Measurements from ENCODE around the gene RABGAP1.

Gene RABGAP1

DNA sequence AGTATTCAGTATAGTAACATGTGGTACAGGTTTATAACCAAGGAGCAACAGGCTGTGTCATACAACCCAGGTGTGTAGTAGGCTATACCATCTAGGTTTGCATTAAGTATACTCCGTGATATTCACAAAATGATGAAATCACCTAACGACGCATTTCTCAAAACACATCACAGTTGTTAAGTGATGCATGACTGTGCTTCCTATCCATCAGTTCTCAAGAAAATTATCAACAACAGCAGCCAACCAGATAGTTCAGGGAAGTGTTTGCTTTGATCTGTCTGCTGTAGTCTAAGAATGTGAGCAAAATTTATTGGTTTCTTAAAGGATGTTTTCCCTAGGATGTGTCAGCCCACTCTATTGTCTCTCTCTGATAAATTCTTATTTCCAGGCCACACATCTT is 16.9 kb upstream of the RABGAP1 start:
- H3K4me3 ChIP-seq (ENCODE audit: extremely low read depth, insufficient read depth, low read length, poor library complexity, severe bottlenecking) = no peak overlapping the region
- 100% methylated on average over 1 of the region's 3 CpGs; no CpG with 5 or more reads in 1 of the 2 experiments for WGBS, 2 experiments (ENCODE audit: insufficient coverage in 2 of 2)
- H3K4me1 ChIP-seq (ENCODE audit: control insufficient read depth, insufficient read depth, low read length, poor library complexity, severe bottlenecking) = no peaks in the 10 kb centered on the region
- no peaks in the 10 kb centered on the region for H3K9me3 ChIP-seq (ENCODE audit: control insufficient read depth, low read length)
- H3K27ac ChIP-seq (ENCODE audit: low read depth, low read length, severe bottlenecking) = no peak overlapping the region
- H3K36me3 ChIP-seq (ENCODE audit: control insufficient read depth, insufficient read depth, low read length) = peaks cover 21% of the 10 kb centered on the region

DNA sequence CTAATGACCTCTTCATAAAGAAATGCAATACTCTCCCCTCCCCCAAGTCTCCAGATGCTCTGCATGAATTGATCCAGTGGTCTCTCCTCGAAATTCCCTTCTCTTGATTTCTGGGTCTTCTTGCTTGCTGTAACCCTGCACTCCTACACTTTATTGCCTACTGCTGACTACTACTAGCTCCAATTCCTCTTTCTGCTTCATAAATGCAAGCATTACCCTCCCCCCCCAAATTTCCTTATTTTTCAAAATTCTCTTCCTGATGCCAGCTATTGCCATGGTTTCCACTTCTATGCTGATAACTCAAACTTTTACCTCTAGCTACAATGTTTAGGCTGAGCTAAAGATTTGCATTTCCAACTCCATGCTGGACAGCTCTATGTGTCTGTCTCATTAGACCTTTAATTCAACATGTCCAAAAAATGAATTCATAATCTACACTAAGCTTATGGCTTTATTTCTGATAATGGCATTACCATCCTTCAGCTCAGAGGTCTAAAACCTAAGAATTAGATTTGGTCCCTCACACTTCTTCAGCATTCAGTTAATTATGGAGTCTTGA is 10.9 kb upstream of the RABGAP1 start:
- H3K4me3 ChIP-seq (ENCODE audit: extremely low read depth, insufficient read depth, low read length, poor library complexity, severe bottlenecking) = peak overlapping the region; percentile 95
- WGBS, 2 experiments (ENCODE audit: insufficient coverage in 2 of 2) = 76 to 100% methylated on average over 1 of the region's 1 CpG
- no peak overlapping the region for H3K27ac ChIP-seq (ENCODE audit: low read depth, low read length, severe bottlenecking)

DNA sequence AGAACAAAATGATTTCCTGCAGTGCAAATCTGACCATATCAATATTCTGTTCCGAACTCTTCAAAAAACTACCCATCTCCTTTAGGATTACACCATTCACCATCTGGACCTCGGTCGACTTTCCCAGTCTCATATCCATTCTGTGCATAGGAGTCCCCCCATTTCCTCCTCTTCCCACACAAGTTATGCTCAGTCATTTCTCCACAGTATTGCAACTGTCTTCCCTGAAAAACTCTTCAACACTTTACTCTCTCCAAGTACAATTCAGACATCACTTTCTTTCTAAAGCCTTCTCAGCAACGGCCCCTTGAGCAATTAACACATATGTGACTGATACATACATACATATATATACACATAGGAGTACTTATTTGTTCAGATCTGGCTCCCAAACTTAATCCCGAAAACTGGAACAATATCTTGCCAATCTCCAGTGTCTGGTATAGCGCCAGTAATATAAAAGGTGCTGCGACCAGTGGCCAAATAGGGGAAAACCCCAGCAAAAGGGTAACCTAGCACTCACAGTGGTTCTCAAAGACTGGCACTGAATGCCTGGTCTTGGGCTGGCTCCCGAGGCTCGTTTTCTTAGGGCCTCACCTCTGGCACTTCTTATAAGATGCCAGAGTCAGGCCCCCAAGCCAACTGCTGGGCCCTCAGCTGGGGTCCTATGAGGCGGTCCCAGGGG is 10.1 kb upstream of the RABGAP1 start:
- Histone ChIP-seq H3K4me1 (ENCODE audit: control insufficient read depth, insufficient read depth, low read length, poor library complexity, severe bottlenecking) (peaks cover 4% of the 10 kb centered on the region), H3K9me3 (ENCODE audit: control insufficient read depth, low read length) (no peaks in the 10 kb centered on the region), H3K4me3 (ENCODE audit: extremely low read depth, insufficient read depth, low read length, poor library complexity, severe bottlenecking) (peak overlapping the region; percentile 95), H3K36me3 (ENCODE audit: control insufficient read depth, insufficient read depth, low read length) (peaks cover 9% of the 10 kb centered on the region), H3K27ac (ENCODE audit: low read depth, low read length, severe bottlenecking) (peak overlapping the region; percentile 81)
- 33% methylated on average over 8 to 9 of the region's 10 CpGs for WGBS, 2 experiments (ENCODE audit: insufficient coverage in 2 of 2)

More for the DNA sequence above, 10.9 kb upstream of the RABGAP1 start:
- Histone ChIP-seq H3K9me3 (ENCODE audit: control insufficient read depth, low read length) (no peaks in the 10 kb centered on the region), H3K36me3 (ENCODE audit: control insufficient read depth, insufficient read depth, low read length) (peaks cover 12% of the 10 kb centered on the region), H3K4me1 (ENCODE audit: control insufficient read depth, insufficient read depth, low read length, poor library complexity, severe bottlenecking) (peaks cover 4% of the 10 kb centered on the region)

DNA sequence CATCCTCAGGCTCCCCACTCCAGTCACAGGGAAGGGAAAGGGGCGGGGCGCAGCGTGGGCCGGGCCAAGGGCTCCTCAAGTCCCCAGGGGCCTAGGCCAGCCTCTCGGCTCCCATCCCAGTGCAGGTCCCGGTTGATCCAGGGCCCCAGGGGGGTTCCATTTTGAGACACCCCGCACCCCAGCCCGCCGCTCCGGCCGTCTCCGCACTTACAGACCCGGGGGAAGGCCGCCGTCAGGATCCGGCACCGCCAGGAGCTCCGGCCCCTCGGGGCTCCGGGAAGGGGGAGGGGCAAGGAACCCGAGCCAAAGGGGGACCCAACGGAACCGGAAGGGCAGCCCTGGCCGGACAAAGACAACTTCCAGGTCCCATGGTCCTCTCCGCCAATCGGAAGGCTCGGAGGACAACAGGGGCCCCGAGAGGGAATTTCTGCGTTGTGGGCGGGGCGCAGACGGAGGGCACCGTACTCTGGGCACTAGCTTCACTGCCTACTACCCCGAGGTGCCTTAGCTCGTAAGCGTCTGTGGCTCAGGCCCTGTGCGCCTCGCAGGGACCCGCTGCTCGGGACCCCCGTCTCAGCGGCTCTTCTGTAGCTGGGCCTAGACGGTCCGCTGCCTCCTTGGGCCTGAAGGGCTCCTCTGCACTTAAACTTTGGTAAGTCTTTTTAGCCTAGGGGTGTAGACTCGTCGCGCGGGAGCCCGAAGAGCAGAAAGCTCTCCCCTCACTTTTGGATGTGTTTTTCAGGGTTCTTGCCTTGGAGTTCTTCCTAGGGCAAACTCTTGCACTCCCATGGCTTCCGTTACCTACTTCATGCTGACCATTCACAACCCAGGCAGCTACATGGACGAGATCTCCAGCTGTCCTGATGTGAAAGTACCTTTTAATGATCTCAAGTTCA is 9.3 kb upstream of the RABGAP1 start, which contains the start of gene ZBTB26:
Gene ZBTB26, minus strand, starts transcription at position 287 of the 896 bp plus-strand sequence. CDS start 11,578 bp downstream, outside the sequence.
- Histone ChIP-seq H3K9me3 (ENCODE audit: control insufficient read depth, low read length) (no peaks in the 10 kb centered on the region), H3K36me3 (ENCODE audit: control insufficient read depth, insufficient read depth, low read length) (peaks cover 14% of the 10 kb centered on the region), H3K4me1 (ENCODE audit: control insufficient read depth, insufficient read depth, low read length, poor library complexity, severe bottlenecking) (peaks cover 4% of the 10 kb centered on the region), H3K4me3 (ENCODE audit: extremely low read depth, insufficient read depth, low read length, poor library complexity, severe bottlenecking) (peak within 1 kb of the TSS; percentile 95), H3K27ac (ENCODE audit: low read depth, low read length, severe bottlenecking) (peak within 1 kb of the TSS; percentile 81)
- WGBS, 2 experiments (ENCODE audit: insufficient coverage in 2 of 2) = 0% methylated on average over 40 to 50 of the region's 51 CpGs

DNA sequence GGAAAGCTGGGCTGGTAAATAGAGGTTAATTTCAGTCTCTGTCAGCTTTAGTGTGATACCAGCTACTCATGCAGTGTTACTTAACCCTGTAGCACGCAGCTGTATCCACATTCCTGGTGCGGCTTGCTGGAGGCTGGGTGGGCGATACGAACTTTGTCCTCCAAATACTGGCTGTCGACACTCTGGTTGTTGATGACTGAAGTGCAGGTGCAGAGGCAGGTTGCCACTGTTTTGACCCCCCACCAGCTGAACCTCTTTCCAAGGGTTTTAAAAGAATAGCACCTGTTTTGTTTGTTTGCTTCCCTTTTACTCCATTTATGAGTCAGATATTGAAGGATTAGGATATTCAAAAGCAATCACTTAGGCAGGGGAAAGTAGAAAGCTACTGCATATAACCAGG is 4.4 kb upstream of the RABGAP1 start:
- WGBS, 2 experiments (ENCODE audit: insufficient coverage in 2 of 2) = 96 to 98% methylated on average over 5 of the region's 5 CpGs
- Histone ChIP-seq H3K4me3 (ENCODE audit: extremely low read depth, insufficient read depth, low read length, poor library complexity, severe bottlenecking) (no peak overlapping the region), H3K36me3 (ENCODE audit: control insufficient read depth, insufficient read depth, low read length) (peaks cover 26% of the 10 kb centered on the region), H3K4me1 (ENCODE audit: control insufficient read depth, insufficient read depth, low read length, poor library complexity, severe bottlenecking) (peaks cover 6% of the 10 kb centered on the region), H3K9me3 (ENCODE audit: control insufficient read depth, low read length) (no peaks in the 10 kb centered on the region), H3K27ac (ENCODE audit: low read depth, low read length, severe bottlenecking) (no peak overlapping the region)

DNA sequence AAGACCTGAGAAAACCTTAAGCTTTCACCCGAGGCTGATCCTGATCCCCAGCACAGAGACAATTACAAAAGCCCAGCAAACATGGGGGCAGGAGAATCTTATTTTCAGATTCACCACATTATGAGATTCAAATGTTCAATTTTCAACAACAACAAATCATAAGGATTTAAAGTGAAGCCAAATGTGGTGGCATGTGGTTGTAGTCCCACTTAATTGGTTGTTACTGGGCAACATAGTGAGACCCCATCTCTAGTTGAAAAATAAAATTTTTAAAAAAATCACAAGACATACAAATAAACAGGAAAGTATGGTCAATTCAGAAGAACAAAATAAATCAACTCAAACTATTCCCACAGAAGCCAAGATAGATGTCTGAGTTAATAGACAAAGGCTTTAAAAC is 3.9 kb upstream of the RABGAP1 start:
- H3K27ac ChIP-seq (ENCODE audit: low read depth, low read length, severe bottlenecking) = no peak overlapping the region
- no CpG with 5 or more reads among the region's 1 CpG for WGBS, 2 experiments (ENCODE audit: insufficient coverage in 2 of 2)
- no peak overlapping the region for H3K4me3 ChIP-seq (ENCODE audit: extremely low read depth, insufficient read depth, low read length, poor library complexity, severe bottlenecking)
- H3K9me3 ChIP-seq (ENCODE audit: control insufficient read depth, low read length) = no peaks in the 10 kb centered on the region
- peaks cover 6% of the 10 kb centered on the region for H3K4me1 ChIP-seq (ENCODE audit: control insufficient read depth, insufficient read depth, low read length, poor library complexity, severe bottlenecking)
- H3K36me3 ChIP-seq (ENCODE audit: control insufficient read depth, insufficient read depth, low read length) = peaks cover 26% of the 10 kb centered on the region

DNA sequence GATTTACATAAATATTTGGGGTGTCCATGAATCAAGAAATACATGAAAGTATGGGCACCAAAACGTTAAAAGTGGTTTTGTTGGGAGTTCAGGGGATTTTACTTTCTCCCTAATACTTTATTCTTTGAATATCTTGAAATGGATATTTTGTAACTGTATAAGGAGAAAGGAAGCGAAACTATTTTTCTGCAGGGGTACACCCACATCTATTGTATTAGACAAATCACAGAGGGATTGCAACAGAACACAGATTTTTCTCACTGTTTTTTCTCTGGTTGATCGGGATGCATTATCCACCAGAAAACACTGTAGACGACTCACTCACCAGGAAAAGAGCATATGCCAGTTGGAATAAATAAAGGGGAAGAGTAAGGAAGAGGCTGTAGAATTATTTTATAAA is 1.2 kb upstream of the RABGAP1 start:
- H3K27ac ChIP-seq (ENCODE audit: low read depth, low read length, severe bottlenecking) = no peak overlapping the region
- peaks cover 29% of the 10 kb centered on the region for H3K36me3 ChIP-seq (ENCODE audit: control insufficient read depth, insufficient read depth, low read length)
- H3K4me1 ChIP-seq (ENCODE audit: control insufficient read depth, insufficient read depth, low read length, poor library complexity, severe bottlenecking) = peaks cover 6% of the 10 kb centered on the region
- no peaks in the 10 kb centered on the region for H3K9me3 ChIP-seq (ENCODE audit: control insufficient read depth, low read length)
- 100% methylated on average over 2 of the region's 4 CpGs; no CpG with 5 or more reads in 1 of the 2 experiments for WGBS, 2 experiments (ENCODE audit: insufficient coverage in 2 of 2)
- H3K4me3 ChIP-seq (ENCODE audit: extremely low read depth, insufficient read depth, low read length, poor library complexity, severe bottlenecking) = no peak overlapping the region

DNA sequence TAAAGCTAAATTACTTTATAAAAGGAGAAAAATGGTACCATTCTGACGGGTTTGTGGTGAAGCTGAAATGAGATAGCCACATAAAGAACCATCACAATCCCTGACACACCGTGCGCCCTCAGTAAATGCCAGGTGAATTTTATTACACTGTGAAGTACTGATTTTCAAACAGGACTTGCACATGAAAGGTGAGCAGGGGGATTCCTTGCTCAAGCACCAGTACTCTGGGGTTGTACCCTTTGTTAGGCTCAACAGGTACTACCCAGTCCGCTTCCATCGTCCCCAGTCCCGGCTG is 419 bp upstream of the RABGAP1 start:
- WGBS, 2 experiments (ENCODE audit: insufficient coverage in 2 of 2) = 60 to 90% methylated on average over 2 to 3 of the region's 6 CpGs
- Histone ChIP-seq H3K4me1 (ENCODE audit: control insufficient read depth, insufficient read depth, low read length, poor library complexity, severe bottlenecking) (peaks cover 6% of the 10 kb centered on the region), H3K27ac (ENCODE audit: low read depth, low read length, severe bottlenecking) (peak overlapping the region; percentile 62), H3K4me3 (ENCODE audit: extremely low read depth, insufficient read depth, low read length, poor library complexity, severe bottlenecking) (peak overlapping the region; percentile 81), H3K9me3 (ENCODE audit: control insufficient read depth, low read length) (no peaks in the 10 kb centered on the region), H3K36me3 (ENCODE audit: control insufficient read depth, insufficient read depth, low read length) (peaks cover 30% of the 10 kb centered on the region)

DNA sequence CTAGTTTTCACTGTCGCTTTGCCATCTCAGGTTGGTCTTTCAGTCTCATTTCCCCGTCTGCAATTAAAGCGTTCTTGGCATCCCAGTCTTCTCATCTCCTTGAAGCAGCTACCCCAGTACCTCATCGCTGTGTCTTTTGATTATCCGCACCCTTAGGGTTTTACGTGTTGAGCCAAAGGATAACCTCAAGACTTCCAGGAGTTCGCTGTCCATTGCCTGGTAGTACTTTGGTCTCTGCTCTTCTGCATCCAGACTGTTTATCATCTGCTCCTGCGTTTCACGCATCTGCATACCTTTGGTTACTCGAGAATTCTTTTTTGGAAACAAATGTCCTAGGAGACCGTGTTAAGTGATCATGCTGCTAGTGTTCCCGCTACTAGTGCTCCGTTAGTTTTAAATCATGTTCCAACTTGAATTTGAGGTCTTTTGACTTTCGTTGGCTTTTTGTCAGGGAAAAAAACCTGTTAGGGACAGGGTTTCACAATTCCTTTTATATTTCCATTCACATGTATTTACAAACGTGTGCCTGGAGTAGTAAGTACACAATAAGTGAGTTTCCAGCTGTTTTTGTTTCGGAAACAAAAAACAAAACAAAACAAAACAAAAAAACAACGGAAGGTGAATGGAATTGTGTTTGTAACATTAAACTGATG is 888 bp downstream of the RABGAP1 start:
- WGBS, 2 experiments (ENCODE audit: insufficient coverage in 2 of 2) = 9 to 12% methylated on average over 13 to 14 of the region's 17 CpGs
- Histone ChIP-seq H3K9me3 (ENCODE audit: control insufficient read depth, low read length) (no peaks in the 10 kb centered on the region), H3K36me3 (ENCODE audit: control insufficient read depth, insufficient read depth, low read length) (peaks cover 23% of the 10 kb centered on the region), H3K4me3 (ENCODE audit: extremely low read depth, insufficient read depth, low read length, poor library complexity, severe bottlenecking) (peak overlapping the region; percentile 81), H3K4me1 (ENCODE audit: control insufficient read depth, insufficient read depth, low read length, poor library complexity, severe bottlenecking) (peaks cover 6% of the 10 kb centered on the region), H3K27ac (ENCODE audit: low read depth, low read length, severe bottlenecking) (peak overlapping the region; percentile 92)

All from mesodermal cell (in vitro differentiated cells).